ENCODE data around the gene ATP2B1. TPM values are rescaled to one million over a fixed set of nuclear protein-coding genes. Genes with fewer than 3 reads are reported as not detected.

Gene ATP2B1
- total RNA-seq, 2 experiments from 2014 or later = 25.3 to 26.5 TPM

- Mint-ChIP-seq H3K27me3 (ENCODE audit: low read depth) (no peaks in the 10 kb centered on the region), H3K36me3 (ENCODE audit: low read depth) (peaks cover 19% of the 10 kb centered on the region), H3K27ac (no peak overlapping the region), H3K4me1 (ENCODE audit: low read depth) (peaks cover 10% of the 10 kb centered on the region), H3K9me3 (ENCODE audit: insufficient read depth) (peaks cover 53% of the 10 kb centered on the region), H3K4me3 (no peak overlapping the region)
- ChIA-PET CTCF (no interaction called here), POLR2A (no interaction called here)
- DNase-seq (no peak), ATAC-seq (no peak)
Observed at GRCh38 chr12:89736995-89737394, 28.4 kb upstream of the ATP2B1 start.

GRCh38 chr12:89733579-89734201 is 25.1 kb upstream of the ATP2B1 start:
- H3K27ac Mint-ChIP-seq = no peak overlapping the region
- peaks cover 23% of the 10 kb centered on the region for H3K9me3 Mint-ChIP-seq (ENCODE audit: insufficient read depth)
- CTCF ChIA-PET = interaction anchor here (1.0 kb wide), 1 partner anchor 29 kb away, joined by 3 read pairs; no protein-coding TSS in a partner anchor
- H3K36me3 Mint-ChIP-seq (ENCODE audit: low read depth) = peaks cover 5% of the 10 kb centered on the region
- no peaks in the 10 kb centered on the region for H3K27me3 Mint-ChIP-seq (ENCODE audit: low read depth)
- H3K4me3 Mint-ChIP-seq = no peak overlapping the region
- DNase-seq (peak; percentile 57), ATAC-seq (peak; percentile 39)
- POLR2A ChIA-PET = interaction anchor here (0.6 to 1.1 kb wide), 2 partner anchors 24 to 25 kb away, joined by 3 to 4 read pairs; partner anchors contain the start of gene ATP2B1
- H3K4me1 Mint-ChIP-seq (ENCODE audit: low read depth) = peaks cover 10% of the 10 kb centered on the region

DNA sequence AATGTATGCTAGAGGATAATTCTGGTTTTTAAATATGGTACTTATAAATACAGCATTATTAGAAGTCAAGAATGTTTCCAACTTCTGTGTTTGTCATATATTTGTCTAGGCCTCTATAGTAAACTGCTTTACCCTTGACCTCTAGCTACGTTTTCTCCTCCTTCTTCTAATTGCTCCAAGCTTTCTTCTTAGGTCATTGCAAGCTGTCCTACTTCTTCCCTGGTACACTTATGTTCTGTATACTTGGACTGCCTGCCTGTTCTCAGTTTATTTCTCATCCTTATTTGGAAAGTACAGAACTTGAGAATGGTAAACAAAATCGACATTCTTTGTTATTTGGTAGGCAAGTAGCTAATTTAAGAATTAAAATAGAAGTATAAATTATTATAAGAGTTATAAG is 23.9 kb upstream of the ATP2B1 start:
- no peak for ATAC-seq
- no peak for DNase-seq
- Mint-ChIP-seq H3K4me3 (no peak overlapping the region), H3K27me3 (ENCODE audit: low read depth) (no peaks in the 10 kb centered on the region), H3K4me1 (ENCODE audit: low read depth) (peaks cover 10% of the 10 kb centered on the region), H3K9me3 (ENCODE audit: insufficient read depth) (peaks cover 15% of the 10 kb centered on the region), H3K36me3 (ENCODE audit: low read depth) (peaks cover 5% of the 10 kb centered on the region), H3K27ac (no peak overlapping the region)
- POLR2A ChIA-PET = no interaction called here
- CTCF ChIA-PET = no interaction called here

DNA sequence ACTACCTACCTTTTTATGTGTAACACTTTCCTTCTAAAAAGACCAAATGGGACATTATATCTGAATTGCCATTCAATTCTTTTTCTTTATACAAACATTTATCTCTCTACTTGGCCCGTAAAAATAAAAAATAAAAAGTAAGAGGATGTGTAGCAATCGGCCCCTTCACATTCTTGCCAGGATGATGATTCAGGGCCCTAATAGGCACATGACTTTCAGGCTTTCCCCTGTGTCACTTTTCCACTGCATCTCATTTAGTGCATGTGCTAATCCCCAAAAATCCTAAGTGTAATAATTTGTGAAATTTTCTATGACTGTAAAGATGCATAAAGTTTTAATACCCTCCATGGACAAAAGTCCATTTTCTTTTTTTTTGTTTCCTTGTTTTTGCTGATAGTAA is 23.0 kb upstream of the ATP2B1 start:
- ChIA-PET CTCF (no interaction called here), POLR2A (no interaction called here)
- H3K36me3 Mint-ChIP-seq (ENCODE audit: low read depth) = peaks cover 5% of the 10 kb centered on the region
- no peak overlapping the region for H3K4me3 Mint-ChIP-seq
- no peaks in the 10 kb centered on the region for H3K27me3 Mint-ChIP-seq (ENCODE audit: low read depth)
- no peak overlapping the region for H3K27ac Mint-ChIP-seq
- H3K9me3 Mint-ChIP-seq (ENCODE audit: insufficient read depth) = peaks cover 15% of the 10 kb centered on the region
- peaks cover 10% of the 10 kb centered on the region for H3K4me1 Mint-ChIP-seq (ENCODE audit: low read depth)
- DNase-seq = no peak
- ATAC-seq = no peak

DNA sequence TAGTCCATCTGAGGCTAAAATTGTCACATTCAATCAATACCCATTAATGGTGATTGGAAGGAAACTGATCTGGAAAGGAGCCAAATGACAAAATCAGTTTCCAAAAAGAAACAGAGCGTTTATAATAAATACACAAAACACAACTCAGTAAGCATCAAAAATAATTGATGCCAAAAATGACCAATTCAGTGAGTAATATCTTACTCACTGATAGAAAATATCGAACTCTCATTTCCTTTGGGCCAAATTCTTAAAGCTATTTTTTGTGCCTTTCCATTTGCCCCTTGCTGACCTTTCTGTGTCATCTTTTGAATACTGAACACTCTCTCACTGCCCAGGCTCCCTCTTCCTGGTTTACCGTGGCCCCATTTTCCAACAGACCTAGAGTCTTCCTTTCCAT is 22.5 kb upstream of the ATP2B1 start:
- no peak overlapping the region for H3K4me3 Mint-ChIP-seq
- DNase-seq (no peak), ATAC-seq (no peak)
- peaks cover 10% of the 10 kb centered on the region for H3K4me1 Mint-ChIP-seq (ENCODE audit: low read depth)
- H3K27me3 Mint-ChIP-seq (ENCODE audit: low read depth) = no peaks in the 10 kb centered on the region
- no peak overlapping the region for H3K27ac Mint-ChIP-seq
- POLR2A ChIA-PET = no interaction called here
- H3K36me3 Mint-ChIP-seq (ENCODE audit: low read depth) = peaks cover 5% of the 10 kb centered on the region
- CTCF ChIA-PET = no interaction called here
- peaks cover 15% of the 10 kb centered on the region for H3K9me3 Mint-ChIP-seq (ENCODE audit: insufficient read depth)

DNA sequence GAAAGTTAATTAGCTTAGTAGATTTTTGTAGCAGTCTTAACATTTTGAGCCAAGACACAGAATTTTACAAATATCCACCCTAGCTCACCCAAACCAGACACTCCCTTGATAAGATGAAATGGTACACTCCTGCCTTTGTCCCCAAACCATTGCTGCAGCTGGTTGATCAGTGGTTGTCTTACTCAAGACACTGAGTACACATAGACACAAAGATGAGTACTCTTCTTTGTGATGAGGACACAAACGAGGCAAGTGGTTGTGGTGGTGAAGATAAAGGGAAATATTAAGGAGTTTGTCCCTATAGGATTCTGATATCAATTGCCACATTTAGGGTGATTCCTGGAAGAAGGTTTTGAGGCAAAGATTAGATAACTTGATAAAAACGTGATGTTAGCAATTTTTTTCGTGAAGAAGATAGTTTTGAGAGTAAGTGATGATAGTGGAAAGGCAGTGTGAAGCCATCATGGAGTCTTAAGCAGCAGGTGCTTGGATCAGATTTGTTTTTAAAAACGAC is 21.4 kb upstream of the ATP2B1 start:
- ChIA-PET CTCF (no interaction called here), POLR2A (no interaction called here)
- DNase-seq (no peak), ATAC-seq (no peak)
- H3K27me3 Mint-ChIP-seq (ENCODE audit: low read depth) = no peaks in the 10 kb centered on the region
- H3K36me3 Mint-ChIP-seq (ENCODE audit: low read depth) = peaks cover 3% of the 10 kb centered on the region
- no peak overlapping the region for H3K4me3 Mint-ChIP-seq
- H3K4me1 Mint-ChIP-seq (ENCODE audit: low read depth) = peaks cover 10% of the 10 kb centered on the region
- H3K9me3 Mint-ChIP-seq (ENCODE audit: insufficient read depth) = peaks cover 8% of the 10 kb centered on the region
- no peak overlapping the region for H3K27ac Mint-ChIP-seq

DNA sequence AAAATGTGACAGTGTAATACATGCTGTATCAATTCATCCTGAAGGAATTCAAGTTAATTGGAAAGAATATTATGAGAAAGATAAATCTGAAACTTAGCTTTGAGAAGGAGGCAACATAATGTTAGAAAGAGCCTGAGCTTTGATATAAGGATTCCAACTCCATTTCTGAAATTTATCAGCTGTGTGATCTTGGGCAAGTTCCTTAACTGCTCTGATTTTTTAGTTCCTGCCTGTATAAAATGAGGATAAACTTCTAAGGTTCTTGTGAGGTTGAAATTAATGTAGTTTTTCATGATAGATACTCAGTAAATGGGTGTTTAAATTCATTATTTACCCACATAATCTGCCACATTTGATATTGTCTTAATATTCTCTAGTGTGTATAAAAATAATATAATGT is 14.6 kb upstream of the ATP2B1 start:
- Mint-ChIP-seq H3K9me3 (ENCODE audit: insufficient read depth) (no peaks in the 10 kb centered on the region), H3K36me3 (ENCODE audit: low read depth) (no peaks in the 10 kb centered on the region), H3K4me1 (ENCODE audit: low read depth) (no peaks in the 10 kb centered on the region), H3K27me3 (ENCODE audit: low read depth) (no peaks in the 10 kb centered on the region), H3K4me3 (no peak overlapping the region), H3K27ac (no peak overlapping the region)
- no peak for DNase-seq
- no peak for ATAC-seq
- ChIA-PET CTCF (interaction anchor here (0.7 kb wide), 1 partner anchor 166 kb away, joined by 3 read pairs; no protein-coding TSS in a partner anchor), POLR2A (no interaction called here)

- Mint-ChIP-seq H3K9me3 (ENCODE audit: insufficient read depth) (no peaks in the 10 kb centered on the region), H3K36me3 (ENCODE audit: low read depth) (no peaks in the 10 kb centered on the region), H3K27ac (no peak overlapping the region), H3K27me3 (ENCODE audit: low read depth) (no peaks in the 10 kb centered on the region), H3K4me3 (no peak overlapping the region), H3K4me1 (ENCODE audit: low read depth) (no peaks in the 10 kb centered on the region)
- CTCF ChIA-PET = no interaction called here
- no peak for ATAC-seq
- no peak for DNase-seq
- POLR2A ChIA-PET = no interaction called here
Observed at GRCh38 chr12:89721291-89721987, 12.8 kb upstream of the ATP2B1 start.

DNA sequence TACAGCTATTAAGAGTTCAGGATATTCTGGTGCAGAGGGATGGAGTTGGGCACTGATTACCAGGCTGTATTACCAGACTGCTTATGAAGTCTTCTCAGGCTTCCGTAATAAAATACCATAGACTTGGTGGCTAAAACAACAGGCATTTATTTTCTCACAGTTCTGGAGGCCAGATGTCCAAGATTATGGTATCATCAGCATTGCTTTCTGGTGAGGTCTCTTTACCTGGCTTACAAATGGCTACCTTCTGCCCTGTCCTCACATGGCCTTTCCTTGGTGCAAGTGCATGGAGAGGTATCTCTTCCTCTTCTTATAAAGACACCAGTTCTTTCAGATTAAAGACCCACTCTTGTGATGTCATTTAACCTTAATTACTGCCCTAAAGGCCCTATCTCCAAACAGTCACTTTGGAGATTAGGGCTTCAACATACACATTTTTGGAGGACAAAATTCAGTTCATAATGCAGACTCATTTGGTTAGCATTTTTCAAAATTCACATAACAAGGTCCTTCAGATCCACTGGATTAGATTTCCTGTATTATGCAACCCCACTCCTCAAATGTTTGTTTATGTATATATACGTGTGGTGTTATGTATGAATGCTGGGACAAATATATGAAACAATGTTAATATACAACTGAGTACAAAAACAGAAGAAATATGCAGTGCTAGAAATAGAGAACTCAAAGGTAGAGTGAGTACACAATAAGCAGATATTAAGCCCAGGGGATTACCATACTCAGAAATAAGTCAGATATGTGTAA is 9.3 kb upstream of the ATP2B1 start:
- Mint-ChIP-seq H3K27me3 (ENCODE audit: low read depth) (no peaks in the 10 kb centered on the region), H3K27ac (no peak overlapping the region), H3K4me3 (no peak overlapping the region), H3K36me3 (ENCODE audit: low read depth) (no peaks in the 10 kb centered on the region), H3K9me3 (ENCODE audit: insufficient read depth) (peaks cover 10% of the 10 kb centered on the region), H3K4me1 (ENCODE audit: low read depth) (no peaks in the 10 kb centered on the region)
- CTCF ChIA-PET = interaction anchor here (0.6 kb wide), 1 partner anchor 10 kb away, joined by 3 read pairs; no protein-coding TSS in a partner anchor
- no peak for ATAC-seq
- no peak for DNase-seq
- POLR2A ChIA-PET = interaction anchor here (1.3 kb wide), 1 partner anchor 8 kb away, joined by 5 read pairs; no protein-coding TSS in a partner anchor

DNA sequence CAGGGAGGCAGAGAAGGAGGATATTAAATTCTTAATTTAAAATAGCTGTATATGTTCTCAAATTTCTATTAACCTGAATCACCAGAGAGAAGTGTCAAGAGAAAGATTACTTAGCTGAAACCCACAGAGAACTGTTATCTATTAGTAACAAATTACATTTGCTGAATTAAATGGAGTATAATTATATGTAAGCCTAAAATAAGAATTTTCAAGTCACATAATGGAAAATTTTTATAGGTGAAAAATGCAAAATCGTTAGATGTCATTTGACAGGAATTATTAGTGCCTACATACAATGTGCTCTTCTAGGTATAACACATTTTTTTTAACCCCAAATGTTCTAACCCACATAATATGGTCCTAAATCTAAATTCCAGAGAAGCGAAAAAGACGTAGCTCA is 4.1 kb upstream of the ATP2B1 start:
- ATAC-seq = no peak
- CTCF ChIA-PET = no interaction called here

GRCh38 chr12:89710873-89711750 is 2.5 kb upstream of the ATP2B1 start:
- peak overlapping the region; percentile 83 for H3K4me3 Mint-ChIP-seq
- peaks cover 10% of the 10 kb centered on the region for H3K9me3 Mint-ChIP-seq (ENCODE audit: insufficient read depth)
- DNase-seq (no peak), ATAC-seq (no peak)
- H3K27me3 Mint-ChIP-seq (ENCODE audit: low read depth) = peaks cover 3% of the 10 kb centered on the region
- H3K36me3 Mint-ChIP-seq (ENCODE audit: low read depth) = no peaks in the 10 kb centered on the region
- H3K4me1 Mint-ChIP-seq (ENCODE audit: low read depth) = peaks cover 20% of the 10 kb centered on the region
- H3K27ac Mint-ChIP-seq = no peak overlapping the region
- CTCF ChIA-PET = no interaction called here
- POLR2A ChIA-PET = no interaction called here

More for the DNA sequence above, 4.1 kb upstream of the ATP2B1 start:
- H3K36me3 Mint-ChIP-seq (ENCODE audit: low read depth) = no peaks in the 10 kb centered on the region
- H3K27ac Mint-ChIP-seq = no peak overlapping the region
- DNase-seq = no peak
- POLR2A ChIA-PET = no interaction called here
- no peak overlapping the region for H3K4me3 Mint-ChIP-seq
- H3K9me3 Mint-ChIP-seq (ENCODE audit: insufficient read depth) = peaks cover 10% of the 10 kb centered on the region
- H3K4me1 Mint-ChIP-seq (ENCODE audit: low read depth) = peaks cover 8% of the 10 kb centered on the region
- peaks cover 3% of the 10 kb centered on the region for H3K27me3 Mint-ChIP-seq (ENCODE audit: low read depth)

Data from activated CD8-positive, alpha-beta T cell treated with anti-CD3 and anti-CD28 coated beads, Interleukin-2, amount 10 ng/mL, durations not matched to agents 7 days and 5 days (primary cell).